ENCODE results near the gene SLC9A7. TPM values are rescaled to one million over a fixed set of nuclear protein-coding genes. Genes with fewer than 3 reads are reported as not detected.
A peak's percentile ranks its signal among the peaks of the same experiment; 100 is the strongest.

The SLC9A7 gene
- total RNA-seq, 1 donor from 2014 or later, result 1.4 TPM

DNA sequence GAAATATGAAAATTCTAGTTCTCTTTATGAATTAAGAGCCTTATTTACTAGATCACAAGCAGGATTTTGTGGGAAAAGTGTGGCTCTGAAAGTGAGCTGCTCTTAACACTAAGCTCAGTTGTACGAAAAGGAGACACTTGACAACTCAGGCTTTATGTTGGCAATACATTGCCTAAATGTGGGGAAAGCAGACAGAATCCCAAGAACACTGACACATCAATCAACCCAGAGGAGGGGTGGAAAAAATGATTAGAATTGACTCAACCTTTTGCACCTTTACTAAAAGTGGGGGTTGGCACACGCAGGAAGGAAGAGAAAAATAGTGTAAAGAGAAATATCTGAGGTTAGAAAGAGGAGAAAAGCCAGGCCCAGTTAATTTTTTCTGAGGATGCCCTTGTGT, 123.7 kb downstream of the SLC9A7 start:
- no peaks in the 10 kb centered on the region for H3K27me3 Mint-ChIP-seq (ENCODE audit: unreplicated experiment)
- TF ChIP-seq CTCF (IDR thresholded peaks at IDR 0.05), result no peak
- H3K9me3 Mint-ChIP-seq (ENCODE audit: unreplicated experiment), result peaks cover 11% of the 10 kb centered on the region
- no peak for DNase-seq (ENCODE audit: extremely low spot score, unreplicated experiment)
- no peak overlapping the region for H3K4me3 Mint-ChIP-seq (ENCODE audit: unreplicated experiment)
- H3K4me1 Mint-ChIP-seq (ENCODE audit: unreplicated experiment), result peaks cover 2% of the 10 kb centered on the region
- no peaks in the 10 kb centered on the region for H3K36me3 Mint-ChIP-seq (ENCODE audit: unreplicated experiment)
- no peak overlapping the region for H3K27ac Mint-ChIP-seq (ENCODE audit: unreplicated experiment)

DNA sequence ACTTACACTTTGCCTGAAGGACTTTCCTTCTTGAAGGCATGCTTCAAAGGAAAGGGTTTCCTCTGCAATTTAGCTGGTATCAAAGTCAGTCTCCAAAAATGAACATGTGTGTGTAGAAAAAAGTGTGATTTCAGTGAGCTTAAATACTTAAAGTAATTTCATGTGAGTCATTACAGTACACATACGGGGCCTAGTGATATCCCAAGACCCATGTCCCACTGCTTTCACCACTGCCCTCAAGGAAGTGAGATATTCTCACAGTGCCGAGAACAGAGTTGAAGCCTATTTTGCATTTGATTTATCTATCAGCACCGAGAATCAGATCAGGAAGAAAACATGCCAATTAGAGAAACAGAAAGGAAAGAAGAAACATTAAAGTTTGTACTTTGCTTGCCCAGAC, 124.3 kb downstream of the SLC9A7 start:
- peaks cover 11% of the 10 kb centered on the region for H3K9me3 Mint-ChIP-seq (ENCODE audit: unreplicated experiment)
- no peak for TF ChIP-seq CTCF (IDR thresholded peaks at IDR 0.05)
- H3K36me3 Mint-ChIP-seq (ENCODE audit: unreplicated experiment), result no peaks in the 10 kb centered on the region
- no peaks in the 10 kb centered on the region for H3K27me3 Mint-ChIP-seq (ENCODE audit: unreplicated experiment)
- DNase-seq (ENCODE audit: extremely low spot score, unreplicated experiment), result no peak
- peaks cover 2% of the 10 kb centered on the region for H3K4me1 Mint-ChIP-seq (ENCODE audit: unreplicated experiment)
- H3K4me3 Mint-ChIP-seq (ENCODE audit: unreplicated experiment), result no peak overlapping the region
- no peak overlapping the region for H3K27ac Mint-ChIP-seq (ENCODE audit: unreplicated experiment)

- H3K27me3 Mint-ChIP-seq (ENCODE audit: unreplicated experiment), result no peaks in the 10 kb centered on the region
- no peak for DNase-seq (ENCODE audit: extremely low spot score, unreplicated experiment)
- H3K9me3 Mint-ChIP-seq (ENCODE audit: unreplicated experiment), result peaks cover 11% of the 10 kb centered on the region
These were observed 128.8 kb downstream of the SLC9A7 start for GRCh38 chrX:46630141-46630540.

DNA sequence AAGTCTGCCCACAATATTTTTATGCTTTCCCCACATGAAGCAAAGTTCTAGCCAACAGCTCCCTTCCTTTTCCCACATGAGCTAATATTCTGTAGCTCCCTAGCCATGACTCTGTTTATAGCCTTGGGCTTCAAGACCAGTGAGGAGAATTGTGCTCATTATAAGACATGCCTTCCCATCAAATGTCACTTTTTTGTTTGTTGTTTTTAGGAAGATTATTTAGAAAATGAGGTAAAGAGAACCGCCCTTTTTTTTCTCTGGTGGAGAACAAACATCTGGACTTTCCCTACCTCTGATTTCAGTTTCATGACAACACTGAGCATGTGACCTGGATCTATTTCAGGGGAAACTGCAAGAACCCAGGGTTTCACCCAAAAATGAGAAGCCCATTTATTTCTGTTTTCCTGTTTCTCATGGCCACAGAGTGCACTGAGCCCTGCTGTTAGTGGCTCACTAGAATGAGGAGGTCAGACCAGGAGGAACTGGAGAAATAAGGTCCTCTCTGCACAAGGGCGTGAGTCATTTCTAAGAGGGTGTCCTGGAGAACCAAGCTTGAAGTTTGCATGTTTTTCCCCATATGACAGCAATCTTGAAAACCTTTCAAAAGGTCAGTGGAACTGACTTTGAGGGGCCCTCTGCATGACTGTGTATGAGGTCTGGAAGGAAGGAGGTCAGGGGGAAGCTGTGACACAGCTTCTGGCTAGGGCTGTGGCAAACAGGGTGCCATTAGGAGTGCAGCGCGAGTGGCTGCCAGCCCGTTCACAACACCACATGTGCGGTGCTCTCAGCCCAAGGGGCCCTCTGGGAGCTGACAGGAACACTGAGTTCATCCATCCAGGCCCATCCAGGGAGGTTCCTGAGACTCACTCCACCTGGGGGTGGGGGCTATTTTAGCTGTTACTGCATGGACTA, 130.2 kb downstream of the SLC9A7 start:
- DNase-seq (ENCODE audit: extremely low spot score, unreplicated experiment), result no peak
- Mint-ChIP-seq H3K9me3 (ENCODE audit: unreplicated experiment) (peaks cover 11% of the 10 kb centered on the region), H3K27ac (ENCODE audit: unreplicated experiment) (peak overlapping the region; percentile 70), H3K27me3 (ENCODE audit: unreplicated experiment) (no peaks in the 10 kb centered on the region), H3K4me1 (ENCODE audit: unreplicated experiment) (peaks cover 20% of the 10 kb centered on the region), H3K4me3 (ENCODE audit: unreplicated experiment) (no peak overlapping the region), H3K36me3 (ENCODE audit: unreplicated experiment) (no peaks in the 10 kb centered on the region)
- no peak for TF ChIP-seq CTCF (IDR thresholded peaks at IDR 0.05)

More at GRCh38 chrX:46630141-46630540, 128.8 kb downstream of the SLC9A7 start:
- Mint-ChIP-seq H3K4me1 (ENCODE audit: unreplicated experiment) (peaks cover 20% of the 10 kb centered on the region), H3K27ac (ENCODE audit: unreplicated experiment) (no peak overlapping the region), H3K36me3 (ENCODE audit: unreplicated experiment) (no peaks in the 10 kb centered on the region), H3K4me3 (ENCODE audit: unreplicated experiment) (no peak overlapping the region)
- TF ChIP-seq CTCF (IDR thresholded peaks at IDR 0.05), result no peak

- Mint-ChIP-seq H3K27me3 (ENCODE audit: unreplicated experiment) (no peaks in the 10 kb centered on the region), H3K4me1 (ENCODE audit: unreplicated experiment) (peaks cover 18% of the 10 kb centered on the region), H3K36me3 (ENCODE audit: unreplicated experiment) (no peaks in the 10 kb centered on the region), H3K4me3 (ENCODE audit: unreplicated experiment) (no peak overlapping the region), H3K27ac (ENCODE audit: unreplicated experiment) (peak overlapping the region; percentile 70), H3K9me3 (ENCODE audit: unreplicated experiment) (peaks cover 17% of the 10 kb centered on the region)
- TF ChIP-seq CTCF (IDR thresholded peaks at IDR 0.05), result no peak
- no peak for DNase-seq (ENCODE audit: extremely low spot score, unreplicated experiment)
These were observed 131.1 kb downstream of the SLC9A7 start for GRCh38 chrX:46627711-46628419.
